IMR-90 (cell line): ENCODE results near the gene CA6. TPM values are rescaled to one million over a fixed set of nuclear protein-coding genes. Genes with fewer than 3 reads are reported as not detected.

Experiments
- ATAC-seq: fragments of 200-7000 bp; cut with Tn5 transposase; 2 replicates; pipeline ENCODE4 v1.9.1; 2020; ENCODE audit warnings: low read depth, mild to moderate bottlenecking, moderate library complexity
- BruUV-seq: library from RNA; stranded (reverse); fragments of 400-500 nt; replicated peaks from 2 replicates; lab custom pipeline; 2021; lab: Mats Ljungman, UMichigan
- CTCF ChIA-PET: fragments of 300-600 bp; formaldehyde crosslinking; extraction: SDS; loops from one replicate; lab custom pipeline; 2021; ENCODE audit warnings: antibody characterized with exemption; lab: Yijun Ruan, JAX
- POLR2A ChIA-PET: fragments of 300-600 bp; sonication (Branson Sonifier 250); formaldehyde crosslinking; loops from one replicate; lab custom pipeline; 2022; ENCODE audit warnings: antibody characterized with exemption; ENCODE audit not compliant: unreplicated experiment; lab: Charles Lee
- DNase-seq: peaks from one replicate; pipeline ENCODE4 v3.0.0; 2013
- H2AFZ ChIP-seq: replicated peaks from 2 replicates; pipeline ENCODE3; 2013; ENCODE audit warnings: low read length, mild to moderate bottlenecking; ENCODE audit not compliant: poor library complexity
- H2AK5ac ChIP-seq: 2 replicates; pipeline ENCODE4 v1.6.1; 2013; ENCODE audit warnings: low read depth, low read length, inconsistent platforms
- H2AK9ac ChIP-seq: replicated peaks from 2 replicates; pipeline ENCODE3; 2013; ENCODE audit warnings: mild to moderate bottlenecking, low read depth, low read length, moderate library complexity; ENCODE audit not compliant: poor library complexity
- H2BK120ac ChIP-seq: 2 replicates; pipeline ENCODE4 v1.6.1; 2013; ENCODE audit warnings: low read depth, low read length, inconsistent platforms
- H2BK15ac ChIP-seq: 3 replicates; pipeline ENCODE4 v1.6.1; 2013; ENCODE audit warnings: low read depth, low read length, inconsistent platforms
- H2BK20ac ChIP-seq: 2 replicates; pipeline ENCODE4 v1.6.1; 2013; ENCODE audit warnings: low read depth, mild to moderate bottlenecking, inconsistent platforms, low read length, moderate library complexity
- H2BK5ac ChIP-seq: 2 replicates; pipeline ENCODE4 v1.6.1; 2013; ENCODE audit warnings: mild to moderate bottlenecking, low read depth, low read length, inconsistent platforms; ENCODE audit not compliant: poor library complexity, severe bottlenecking
- H3K14ac ChIP-seq: replicated peaks from 2 replicates; pipeline ENCODE4 v1.6.1; 2013; ENCODE audit warnings: low read depth, low read length, inconsistent platforms
- H3K18ac ChIP-seq: 2 replicates; pipeline ENCODE4 v1.6.1; 2013; ENCODE audit warnings: low read depth, low read length, control low read depth
- H3K23ac ChIP-seq: 2 replicates; pipeline ENCODE4 v1.6.1; 2013; ENCODE audit warnings: low read depth, low read length, inconsistent platforms
- H3K27ac ChIP-seq: 2 replicates; pipeline ENCODE4 v1.5.1; 2013; ENCODE audit warnings: mild to moderate bottlenecking, control low read depth, low read length; ENCODE audit not compliant: insufficient read depth
- H3K27me3 ChIP-seq: 2 replicates; pipeline ENCODE4 v1.6.1; 2013; ENCODE audit warnings: low read length; ENCODE audit not compliant: control insufficient read depth, insufficient read depth
- H3K36me3 ChIP-seq: 2 replicates; pipeline ENCODE4 v1.6.1; 2013; ENCODE audit warnings: low read length, mixed read lengths; ENCODE audit not compliant: control insufficient read depth, insufficient read depth
- H3K4ac ChIP-seq: 2 replicates; pipeline ENCODE4 v1.6.1; 2013; ENCODE audit warnings: low read depth, low read length, inconsistent platforms
- H3K4me1 ChIP-seq: 2 replicates; pipeline ENCODE4 v1.6.1; 2013; ENCODE audit warnings: low read length, mixed read lengths; ENCODE audit not compliant: control insufficient read depth, insufficient read depth
- H3K4me2 ChIP-seq: 2 replicates; pipeline ENCODE4 v1.6.1; 2013; ENCODE audit warnings: low read depth, mild to moderate bottlenecking, control low read depth, low read length, moderate library complexity
- H3K4me3 ChIP-seq: 2 replicates; pipeline ENCODE4 v1.5.1; 2013; ENCODE audit warnings: low read depth, mild to moderate bottlenecking, control low read depth, low read length, moderate library complexity; ENCODE audit not compliant: insufficient read depth
- H3K56ac ChIP-seq: 2 replicates; pipeline ENCODE4 v1.6.1; 2013; ENCODE audit warnings: low read length, inconsistent platforms; ENCODE audit not compliant: insufficient read depth; ENCODE audit errors: extremely low read depth
- H3K79me1 ChIP-seq, 2 experiments: 2 replicates each; pipeline ENCODE4 v1.6.1; 2013; ENCODE audit warnings: low read length in 2 of 2, inconsistent platforms in 1 of 2, low read depth in 1 of 2
- H3K9ac ChIP-seq: 2 replicates; pipeline ENCODE4 v1.6.1; 2013; ENCODE audit warnings: low read depth, low read length, control low read depth
- H3K9me1 ChIP-seq: 2 replicates; pipeline ENCODE4 v1.6.1; 2013; ENCODE audit warnings: low read length, inconsistent platforms; ENCODE audit not compliant: insufficient read depth
- H3K9me3 ChIP-seq: 2 replicates; pipeline ENCODE4 v1.6.1; 2013; ENCODE audit warnings: low read length; ENCODE audit not compliant: control insufficient read depth, insufficient read depth
- H4K20me1 ChIP-seq: 2 replicates; pipeline ENCODE4 v1.6.1; 2013; ENCODE audit warnings: low read length, inconsistent platforms; ENCODE audit not compliant: insufficient read depth
- H4K5ac ChIP-seq: 2 replicates; pipeline ENCODE4 v1.6.1; 2013; ENCODE audit warnings: mild to moderate bottlenecking, low read depth, low read length, control low read depth
- H4K8ac ChIP-seq, 2 experiments: 2 replicates each; pipeline ENCODE4 v1.6.1; 2013; ENCODE audit warnings: low read depth in 2 of 2, low read length in 2 of 2, control low read depth in 1 of 2, inconsistent platforms in 1 of 2
- H4K91ac ChIP-seq: 2 replicates; pipeline ENCODE4 v1.6.1; 2013; ENCODE audit warnings: low read depth, low read length, inconsistent platforms; ENCODE audit not compliant: insufficient read depth
- BHLHE40 ChIP-seq: fragments of 150-350 bp; IDR thresholded peaks from 2 replicates; pipeline ENCODE4 v1.6.1; 2016; ENCODE audit warnings: mild to moderate bottlenecking, low read depth, low read length
- CEBPB ChIP-seq: IDR thresholded peaks from 2 replicates; pipeline ENCODE4 v1.6.1; 2012; ENCODE audit warnings: low read depth, low read length, improper control_type of control experiment
- CHD1 ChIP-seq: IDR thresholded peaks from 2 replicates; pipeline ENCODE4 v1.6.1; 2012; ENCODE audit warnings: low read depth, low read length, improper control_type of control experiment
- CTCF ChIP-seq: conservative IDR thresholded peaks from 2 replicates; pipeline ENCODE4 v1.5.1; 2012; ENCODE audit warnings: mild to moderate bottlenecking, low read depth, low read length, improper control_type of control experiment
- FOS ChIP-seq: fragments of 150-350 bp; IDR thresholded peaks from 2 replicates; pipeline ENCODE4 v1.6.1; 2016; ENCODE audit warnings: low read depth, low read length
- MAFK ChIP-seq: IDR thresholded peaks from 2 replicates; pipeline ENCODE4 v1.6.1; 2012; ENCODE audit warnings: low read depth, low read length, improper control_type of control experiment
- MAZ ChIP-seq: IDR thresholded peaks from 2 replicates; pipeline ENCODE4 v1.6.1; 2012; ENCODE audit warnings: low read depth, mild to moderate bottlenecking, low read length, improper control_type of control experiment, moderate library complexity, borderline replicate concordance
- MXI1 ChIP-seq: IDR thresholded peaks from 2 replicates; pipeline ENCODE4 v1.6.1; 2012; ENCODE audit warnings: low read depth, mild to moderate bottlenecking, low read length, moderate library complexity, borderline replicate concordance
- NFE2L2 ChIP-seq: fragments of 150-350 bp; IDR thresholded peaks from 2 replicates; pipeline ENCODE4 v1.6.1; 2016; ENCODE audit warnings: low read depth, mild to moderate bottlenecking, low read length
- POLR2A ChIP-seq: IDR thresholded peaks from 2 replicates; pipeline ENCODE4 v1.6.1; 2012; ENCODE audit warnings: mild to moderate bottlenecking, low read depth, low read length
- RAD21 ChIP-seq: IDR thresholded peaks from 2 replicates; pipeline ENCODE4 v1.6.1; 2012; ENCODE audit warnings: low read length, improper control_type of control experiment
- RCOR1 ChIP-seq: IDR thresholded peaks from 2 replicates; pipeline ENCODE4 v1.6.1; 2012; ENCODE audit warnings: mild to moderate bottlenecking, low read length, improper control_type of control experiment; ENCODE audit not compliant: insufficient replicate concordance
- RFX5 ChIP-seq: IDR thresholded peaks from 2 replicates; pipeline ENCODE4 v1.8.0; 2012; ENCODE audit warnings: low read depth, mild to moderate bottlenecking, low read length, moderate library complexity
- SMC3 ChIP-seq: fragments of 150-350 bp; IDR thresholded peaks from 2 replicates; pipeline ENCODE4 v1.6.1; 2016; ENCODE audit warnings: low read depth, mild to moderate bottlenecking, antibody characterized with exemption, low read length, moderate library complexity
- USF2 ChIP-seq: fragments of 150-350 bp; IDR thresholded peaks from 2 replicates; pipeline ENCODE4 v1.6.1; 2017; ENCODE audit warnings: mild to moderate bottlenecking, antibody characterized with exemption, low read length, low read depth
- WGBS, 2 experiments: methylation state at CpG; one replicate each; pipeline versions ENCODE4 v1.1.5 to v1.1.7; 2013; ENCODE audit warnings: missing lambda C conversion rate in 2 of 2; ENCODE audit not compliant: insufficient read length in 1 of 2; ENCODE audit errors: extremely low coverage in 2 of 2; 5-methylcytosine and 5-hydroxymethylcytosine counted together
- dilution Hi-C: fragments of 300-500 bp; cut with HindIII; formaldehyde crosslinking; loops from one replicate; pipeline ENCODE4 v1.14.3; 2018; ENCODE audit warnings: low sequenced_read_pairs; ENCODE audit not compliant: unreplicated experiment
- in situ Hi-C: fragments of 300-500 bp; cut with MboI; formaldehyde crosslinking; loops from 3 replicates; pipeline ENCODE4 v1.14.3; 2019; ENCODE audit warnings: low sequenced_read_pairs, inconsistent platforms, mixed read lengths
- intact Hi-C: fragments of 100-400 bp; cut with micrococcal nuclease; formaldehyde crosslinking; loops from 2 replicates; pipeline ENCODE4 v1.10.0; 2022
- polyA plus RNA-seq, 3 experiments: library from polyadenylated mRNA; depleted of rRNA; stranded (reverse); fragments of >200 nt; gene quantifications; 2 replicates each; pipeline ENCODE4 v1.2.3, GENCODE V29; 2012; ENCODE audit warnings: low replicate concordance in 1 of 3
- total RNA-seq: library from RNA; depleted of rRNA; stranded (reverse); fragments of >200 nt; gene quantifications from 2 replicates; pipeline ENCODE4 v1.2.3, GENCODE V29; 2012
- TF ChIP-seq, protein P1 (sequence below): fragments of 150-350 bp; IDR thresholded peaks from 2 replicates; pipeline ENCODE4 v1.6.1; 2016; ENCODE audit warnings: low read depth, mild to moderate bottlenecking, low read length, moderate library complexity, borderline replicate concordance

CA6 gene
- total and polyA plus RNA-seq, 2 of the 4 experiments (the other 2 are of a cell fraction): not detected

GRCh38 chr1:8970870-8971337, 25.2 kb downstream of the CA6 start:
- no CpG with 5 or more reads among the region's 9 CpGs for WGBS, 2 experiments
- TF ChIP-seq NFE2L2 (no peak), RCOR1 (no peak), MAFK (no peak), RAD21 (no peak), MAZ (no peak), CEBPB (no peak), RFX5 (no peak), SMC3 (no peak), POLR2A (no peak), CTCF (no peak), FOS (no peak), MXI1 (no peak), BHLHE40 (no peak), USF2 (no peak), CHD1 (no peak)
- TF ChIP-seq, protein P1, sequence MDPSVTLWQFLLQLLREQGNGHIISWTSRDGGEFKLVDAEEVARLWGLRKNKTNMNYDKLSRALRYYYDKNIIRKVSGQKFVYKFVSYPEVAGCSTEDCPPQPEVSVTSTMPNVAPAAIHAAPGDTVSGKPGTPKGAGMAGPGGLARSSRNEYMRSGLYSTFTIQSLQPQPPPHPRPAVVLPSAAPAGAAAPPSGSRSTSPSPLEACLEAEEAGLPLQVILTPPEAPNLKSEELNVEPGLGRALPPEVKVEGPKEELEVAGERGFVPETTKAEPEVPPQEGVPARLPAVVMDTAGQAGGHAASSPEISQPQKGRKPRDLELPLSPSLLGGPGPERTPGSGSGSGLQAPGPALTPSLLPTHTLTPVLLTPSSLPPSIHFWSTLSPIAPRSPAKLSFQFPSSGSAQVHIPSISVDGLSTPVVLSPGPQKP: no peak
- no TSS peak for BruUV-seq
- no peak for DNase-seq
- Histone ChIP-seq H4K8ac (no peak overlapping the region), H2BK120ac (no peak overlapping the region), H2AFZ (no peak overlapping the region), H3K27me3 (peaks cover 9% of the 10 kb centered on the region), H3K4me2 (no peak overlapping the region), H3K4me3 (no peak overlapping the region), H3K23ac (no peak overlapping the region), H3K56ac (no peak overlapping the region), H3K18ac (no peak overlapping the region), H4K5ac (no peak overlapping the region), H3K36me3 (no peaks in the 10 kb centered on the region), H3K4me1 (no peaks in the 10 kb centered on the region), H3K4ac (no peak overlapping the region), H2BK20ac (no peak overlapping the region), H3K79me1 (no peaks in the 10 kb centered on the region), H3K14ac (no peak overlapping the region), H4K20me1 (no peaks in the 10 kb centered on the region), H2BK5ac (no peak overlapping the region), H2AK9ac (no peak overlapping the region), H3K9ac (no peak overlapping the region), H2BK15ac (no peak overlapping the region), H3K27ac (no peak overlapping the region), H2AK5ac (no peak overlapping the region), H4K91ac (no peak overlapping the region), H3K9me1 (no peaks in the 10 kb centered on the region; the same call in 1 of the 2 replicates), H3K9me3 (no peaks in the 10 kb centered on the region)
- in situ Hi-C loops: no loop called here
- dilution Hi-C loops: no loop called here
- ChIA-PET CTCF (no interaction called here), POLR2A (no interaction called here)
- ATAC-seq: no peak
- intact Hi-C loops: no loop called here
